ENCODE measurements around the gene XAB2.

Gene XAB2

GRCh38 chr19:7639863-7640348, 10.6 kb upstream of the XAB2 start:
- no peak overlapping the region for H3K4me3 ChIP-seq (ENCODE audit: low read depth, low read length)
- TF ChIP-seq CTCF (IDR thresholded peaks at IDR 0.05; ENCODE audit: insufficient read depth, low read depth, low read length, missing control alignments) = no peak
- DNase-seq (ENCODE audit: low read depth) = no peak

GRCh38 chr19:7638802-7639465, 9.6 kb upstream of the XAB2 start:
- TF ChIP-seq CTCF (IDR thresholded peaks at IDR 0.05; ENCODE audit: insufficient read depth, low read depth, low read length, missing control alignments) = no peak
- no peak for DNase-seq (ENCODE audit: low read depth)

DNA sequence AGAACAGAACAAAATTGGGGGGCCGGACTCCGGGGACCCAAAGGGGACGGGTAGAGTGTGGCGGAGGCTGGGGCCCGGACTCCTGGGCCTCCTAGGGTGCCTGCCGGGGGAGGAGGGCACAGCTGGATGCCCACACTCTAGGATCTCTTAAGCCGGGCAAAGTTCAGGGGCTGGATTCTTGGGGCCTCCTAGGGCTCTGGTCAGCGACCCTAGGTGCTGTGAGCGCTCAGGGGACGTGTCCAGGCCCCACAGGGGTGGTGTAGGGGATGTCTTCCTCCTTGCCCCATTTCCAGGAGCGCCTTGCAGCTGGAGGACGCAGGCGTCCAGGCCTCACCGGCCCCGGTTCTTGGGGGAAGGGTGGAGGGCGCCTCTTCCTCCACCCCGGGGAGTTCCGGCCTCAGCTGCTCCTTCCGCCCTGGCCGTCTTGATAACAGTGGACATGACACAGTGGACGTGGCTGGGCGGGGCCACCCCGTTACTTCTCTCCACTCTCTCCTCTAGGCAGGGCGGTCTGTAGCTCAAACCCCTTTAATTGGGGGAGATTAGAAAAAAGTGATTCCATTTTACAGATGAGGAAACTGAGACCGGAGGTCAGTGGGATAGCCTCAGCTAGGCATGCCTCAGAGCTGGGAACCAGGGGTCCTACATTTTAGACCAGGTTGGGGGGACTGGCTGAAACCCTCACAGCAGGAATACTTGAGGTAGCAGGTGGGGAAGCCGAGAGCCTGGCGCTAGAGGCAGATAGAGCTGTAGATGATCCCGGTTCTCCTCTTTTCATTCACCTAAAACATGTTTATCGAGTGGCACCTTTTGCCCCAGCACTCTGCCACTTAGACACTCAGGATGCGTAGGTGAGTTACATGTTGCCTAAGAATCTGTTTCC, 8.3 kb upstream of the XAB2 start:
- H3K4me3 ChIP-seq (ENCODE audit: low read depth, low read length) = peak overlapping the region; percentile 71
- TF ChIP-seq CTCF (IDR thresholded peaks at IDR 0.05; ENCODE audit: insufficient read depth, low read depth, low read length, missing control alignments) = no peak
- DNase-seq (ENCODE audit: low read depth) = peak; percentile 69

More at GRCh38 chr19:7638802-7639465, 9.6 kb upstream of the XAB2 start:
- H3K4me3 ChIP-seq (ENCODE audit: low read depth, low read length) = no peak overlapping the region

- DNase-seq (ENCODE audit: low read depth) = peak; percentile 94
- peak within 1 kb of the TSS; percentile 71 for H3K4me3 ChIP-seq (ENCODE audit: low read depth, low read length)
- TF ChIP-seq CTCF (IDR thresholded peaks at IDR 0.05; ENCODE audit: insufficient read depth, low read depth, low read length, missing control alignments) = no peak
Observed at GRCh38 chr19:7636691-7637373, 7.5 kb upstream of the XAB2 start, which contains the start of gene STXBP2. STXBP2 (plus strand) TSS chr19:7637110; CDS start chr19:7637150, 40 bp downstream.

GRCh38 chr19:7636317-7636690, 7.0 kb upstream of the XAB2 start:
- no peak for TF ChIP-seq CTCF (IDR thresholded peaks at IDR 0.05; ENCODE audit: insufficient read depth, low read depth, low read length, missing control alignments)
- no peak for DNase-seq (ENCODE audit: low read depth)
- H3K4me3 ChIP-seq (ENCODE audit: low read depth, low read length) = peak overlapping the region; percentile 71

DNA sequence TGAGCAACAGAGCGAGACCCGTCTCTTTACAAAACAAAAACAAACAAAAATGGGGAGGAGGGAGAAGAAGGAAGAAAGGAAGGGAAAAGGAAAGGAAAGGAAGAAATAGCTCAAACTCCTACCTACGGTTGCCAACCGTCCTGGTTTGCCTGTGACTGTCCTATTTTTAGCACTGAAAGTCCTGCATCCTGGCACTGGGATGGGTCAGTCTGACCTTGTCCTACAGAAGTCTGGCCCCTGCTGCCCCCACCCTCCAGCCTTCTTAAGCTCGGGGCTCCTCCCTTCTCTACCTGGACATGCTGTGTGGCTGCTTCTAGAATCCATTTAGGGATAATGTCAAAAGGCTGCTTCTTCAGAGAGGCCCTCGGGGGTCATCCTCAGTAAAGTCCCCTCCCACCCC, 6.3 kb upstream of the XAB2 start:
- H3K4me3 ChIP-seq (ENCODE audit: low read depth, low read length) = no peak overlapping the region
- no peak for TF ChIP-seq CTCF (IDR thresholded peaks at IDR 0.05; ENCODE audit: insufficient read depth, low read depth, low read length, missing control alignments)
- no peak for DNase-seq (ENCODE audit: low read depth)

Measured in GM12865 (cell line).